Measurements from ENCODE around the gene OR2V1.
"Not testable (repeated sequence)": the region's sequence is repeated elsewhere in the genome, so short reads cannot be mapped to it uniquely, and the experiment has no call there.

Gene OR2V1

GRCh38 chr5:181153814-181154213 is 22.8 kb upstream of the OR2V1 start:
- H3K9me3 ChIP-seq (replicated peaks in 1 of 11) = peaks cover 0 to 17% (median 0%) of the 10 kb centered on the region in 11 experiments; a peak in 7 of 22 replicates
- no peaks in the 10 kb centered on the region for H4K20me1 ChIP-seq
- H3K36me3 ChIP-seq = no peaks in the 10 kb centered on the region
- H3K27ac ChIP-seq = no peak overlapping the region
- H3K4me2 ChIP-seq = peak overlapping the region in 2 of 11 experiments; percentile 27 to 28; a peak in 2 of 22 replicates
- peaks cover 9 to 43% (median 28%) of the 10 kb centered on the region in 10 experiments; a peak in 16 of 20 replicates for H3K4me1 ChIP-seq
- H3K27me3 ChIP-seq = no peaks in the 10 kb centered on the region; a peak in 1 of 22 replicates
- no peak for TF ChIP-seq Cebpa-rat (IDR thresholded peaks at IDR 0.05)
- H3K4me3 ChIP-seq = no peak overlapping the region
- H3K9ac ChIP-seq = no peak overlapping the region

GRCh38 chr5:181152406-181152805 is 21.4 kb upstream of the OR2V1 start:
- no peaks in the 10 kb centered on the region for H3K36me3 ChIP-seq
- TF ChIP-seq Cebpa-rat (IDR thresholded peaks at IDR 0.05) = no peak
- H3K27ac ChIP-seq = no peak overlapping the region
- no peak overlapping the region for H3K4me2 ChIP-seq
- H3K9me3 ChIP-seq (replicated peaks in 1 of 11) = peaks cover 0 to 17% (median 0%) of the 10 kb centered on the region in 11 experiments; a peak in 7 of 22 replicates
- H4K20me1 ChIP-seq = no peaks in the 10 kb centered on the region
- H3K27me3 ChIP-seq = no peaks in the 10 kb centered on the region; a peak in 1 of 22 replicates
- H3K4me3 ChIP-seq = no peak overlapping the region
- H3K9ac ChIP-seq = no peak overlapping the region
- peaks cover 9 to 52% (median 39%) of the 10 kb centered on the region in 10 experiments; a peak in 19 of 20 replicates for H3K4me1 ChIP-seq

DNA sequence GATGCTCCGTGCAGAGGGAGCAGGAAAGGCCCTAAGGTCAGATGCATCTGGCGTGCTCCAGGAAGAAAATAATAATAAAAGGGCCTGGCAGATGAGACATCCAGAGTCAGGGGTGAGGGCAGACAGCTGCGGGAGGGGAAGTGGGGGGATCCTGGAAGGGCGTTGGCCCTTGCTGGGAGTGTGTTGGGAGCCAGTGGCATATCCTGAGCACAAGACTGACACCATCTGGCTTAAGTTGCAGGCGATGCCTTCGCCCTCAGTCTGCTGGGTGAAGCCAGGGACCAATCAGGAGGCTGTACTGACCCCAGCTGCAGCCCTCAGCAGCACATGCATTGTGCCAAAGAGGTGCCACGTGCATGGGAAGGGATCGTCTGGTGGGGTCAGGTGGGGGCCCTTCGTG is 20.2 kb upstream of the OR2V1 start:
- Histone ChIP-seq H3K4me2 (peak overlapping the region in 1 of 11 experiments; percentile 19; a peak in 1 of 22 replicates), H3K9me3 (replicated peaks in 1 of 11) (peaks cover 0 to 21% (median 5%) of the 10 kb centered on the region in 11 experiments; a peak in 14 of 22 replicates), H3K4me3 (no peak overlapping the region), H3K9ac (no peak overlapping the region), H3K27ac (no peak overlapping the region), H3K27me3 (no peaks in the 10 kb centered on the region), H3K4me1 (peaks cover 9 to 51% (median 38%) of the 10 kb centered on the region in 10 experiments; a peak in 19 of 20 replicates), H4K20me1 (no peaks in the 10 kb centered on the region), H3K36me3 (no peaks in the 10 kb centered on the region)
- no peak for TF ChIP-seq Cebpa-rat (IDR thresholded peaks at IDR 0.05)

DNA sequence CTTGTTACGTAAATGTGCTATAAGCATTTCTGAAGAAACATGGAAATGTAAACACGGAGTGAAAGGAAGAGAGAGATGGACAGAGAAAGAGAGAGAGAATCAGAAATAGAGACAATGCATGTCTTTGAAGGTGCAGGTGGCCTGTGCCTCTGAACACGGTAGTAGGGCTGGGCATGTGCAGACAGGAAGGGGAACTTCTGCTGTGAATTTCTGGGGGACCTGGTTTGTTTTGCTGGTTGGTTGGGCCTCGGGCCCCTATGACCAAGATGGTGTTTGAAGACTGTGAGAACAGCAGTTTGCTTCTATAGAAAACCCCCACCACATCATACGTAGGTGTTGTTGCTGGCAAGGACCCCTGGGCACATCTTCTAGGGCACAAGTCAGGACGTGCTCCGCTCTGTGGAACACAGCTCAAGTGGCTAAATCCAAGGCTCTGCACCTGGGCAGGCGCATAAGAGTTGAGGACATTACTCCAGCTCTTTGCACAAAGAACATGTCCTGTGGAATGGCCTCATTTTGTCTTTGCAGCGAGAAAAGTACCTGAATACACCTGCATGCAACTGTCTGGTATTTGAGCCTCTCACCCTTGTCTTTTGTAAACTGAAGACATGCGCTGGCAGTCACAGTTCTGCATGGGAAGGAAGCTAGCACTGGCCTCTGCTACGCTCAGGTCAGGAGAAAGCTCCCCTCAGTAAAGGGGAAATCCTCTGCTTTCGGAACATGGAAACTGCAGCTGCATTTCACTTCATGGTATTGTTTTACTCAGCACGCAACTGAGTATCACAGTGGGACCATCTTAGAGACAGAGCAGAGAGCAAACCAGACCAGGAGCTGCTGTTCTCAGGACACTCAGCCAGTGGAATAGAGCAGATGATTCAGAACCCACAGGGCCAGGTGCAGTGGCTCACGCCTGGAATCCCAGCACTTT is 19.1 kb upstream of the OR2V1 start:
- peak overlapping the region in 7 of 11 experiments; percentile 8 to 87 (median 36); a peak in 10 of 22 replicates for H3K4me2 ChIP-seq
- H3K27ac ChIP-seq = no peak overlapping the region
- no peak overlapping the region for H3K4me3 ChIP-seq

GRCh38 chr5:181149355-181149754 is 18.4 kb upstream of the OR2V1 start:
- Histone ChIP-seq H3K4me1 (peaks cover 9 to 51% (median 38%) of the 10 kb centered on the region in 10 experiments; a peak in 19 of 20 replicates), H3K9me3 (replicated peaks in 1 of 11) (peaks cover 17 to 30% (median 22%) of the 10 kb centered on the region in 11 experiments; a peak in 21 of 22 replicates), H3K9ac (no peak overlapping the region), H3K4me2 (peak overlapping the region in 6 of 11 experiments; percentile 19 to 87 (median 53); a peak in 9 of 22 replicates), H4K20me1 (no peaks in the 10 kb centered on the region), H3K4me3 (no peak overlapping the region), H3K27me3 (no peaks in the 10 kb centered on the region), H3K27ac (no peak overlapping the region), H3K36me3 (no peaks in the 10 kb centered on the region)
- no peak for TF ChIP-seq Cebpa-rat (IDR thresholded peaks at IDR 0.05)

More for the DNA sequence above, 19.1 kb upstream of the OR2V1 start:
- no peak overlapping the region for H3K9ac ChIP-seq
- TF ChIP-seq Cebpa-rat (IDR thresholded peaks at IDR 0.05) = no peak
- no peaks in the 10 kb centered on the region for H3K27me3 ChIP-seq
- peaks cover 10 to 29% (median 15%) of the 10 kb centered on the region in 11 experiments; a peak in 21 of 22 replicates for H3K9me3 ChIP-seq (replicated peaks in 1 of 11)
- H3K4me1 ChIP-seq = peaks cover 9 to 51% (median 38%) of the 10 kb centered on the region in 10 experiments; a peak in 19 of 20 replicates
- no peaks in the 10 kb centered on the region for H4K20me1 ChIP-seq
- no peaks in the 10 kb centered on the region for H3K36me3 ChIP-seq

DNA sequence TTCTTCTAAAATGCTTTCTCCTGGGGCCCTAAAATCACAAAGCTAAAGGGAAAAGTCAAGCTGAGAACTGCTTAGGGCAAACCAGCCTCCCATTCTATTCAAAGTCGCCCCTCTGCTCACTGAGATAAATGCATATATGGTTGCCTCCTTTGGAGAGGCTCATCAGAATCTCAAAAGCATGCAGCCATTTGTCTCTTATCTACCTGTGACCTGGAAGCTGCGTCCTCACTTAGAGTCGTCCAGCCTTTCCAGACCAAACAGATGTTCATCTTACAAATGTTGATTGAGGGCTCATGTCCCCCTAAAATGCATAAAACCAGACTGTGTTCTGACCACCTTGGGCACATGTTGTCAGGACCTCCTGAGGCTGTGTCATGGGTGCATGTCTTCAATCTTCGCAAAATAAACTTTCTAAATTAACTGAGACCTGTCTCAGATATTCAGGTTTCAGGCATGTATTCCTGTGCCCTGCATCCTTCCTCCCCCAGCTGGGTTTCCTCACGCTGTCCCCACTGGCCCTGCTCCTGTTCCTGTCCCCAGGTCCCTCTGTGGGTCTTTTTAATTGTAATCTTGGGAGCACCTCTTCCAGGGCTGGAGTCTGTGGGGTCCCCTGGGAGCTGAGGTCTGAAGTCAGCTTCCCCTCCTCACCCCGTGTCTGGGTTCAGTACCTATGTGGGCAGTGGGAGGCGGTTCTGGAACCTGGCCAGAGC is 16.1 kb upstream of the OR2V1 start, which contains the start of gene OR2V2:
TSS of gene OR2V2 (plus strand) at position 660 of the 710 bp plus-strand sequence. CDS start 7,357 bp downstream, outside the sequence.
- H3K27me3 ChIP-seq, H4K20me1 ChIP-seq, H3K36me3 ChIP-seq, H3K27ac ChIP-seq, H3K4me3 ChIP-seq: not testable (repeated sequence)
- Histone ChIP-seq H3K9me3 (replicated peaks in 1 of 11) (peaks cover 27 to 43% (median 40%) of the 10 kb centered on the region in 11 experiments), H3K4me1 (peaks cover 6 to 49% (median 43%) of the 10 kb centered on the region in 10 experiments; a peak in 19 of 20 replicates), H3K4me2 (peak within 1 kb of the TSS; percentile 28 to 87 (median 74); a peak in 21 of 22 replicates), H3K9ac (0 out of 22 replicates have a peak within 1 kb of the TSS, but pooled peaks of 1 of the 11 experiments have one; percentile 39)

DNA sequence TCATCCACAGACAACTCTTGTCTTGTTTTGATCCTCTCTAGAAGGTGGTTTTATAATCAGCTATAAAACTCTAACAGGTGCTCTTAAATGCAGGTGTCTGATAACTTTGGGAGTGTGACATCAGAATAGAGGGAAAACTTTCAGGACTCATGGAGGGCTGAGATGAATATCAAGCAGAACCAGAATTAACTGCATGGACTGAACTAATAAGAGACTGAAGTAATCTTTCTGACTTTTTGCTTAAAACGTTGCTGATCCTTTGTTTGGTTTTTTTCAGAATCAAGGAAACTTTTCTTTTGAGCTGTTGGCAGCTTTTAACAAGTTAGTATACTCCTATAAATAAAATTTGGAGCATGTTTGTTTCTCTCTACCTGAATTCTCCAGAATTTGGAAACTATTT is 14.2 kb upstream of the OR2V1 start:
- no peak overlapping the region for H3K27ac ChIP-seq
- no peaks in the 10 kb centered on the region for H4K20me1 ChIP-seq
- H3K27me3 ChIP-seq = no peaks in the 10 kb centered on the region
- H3K9ac ChIP-seq = no peak overlapping the region
- no peak for TF ChIP-seq Cebpa-rat (IDR thresholded peaks at IDR 0.05)
- H3K9me3 ChIP-seq (replicated peaks in 1 of 11) = peaks cover 27 to 44% (median 40%) of the 10 kb centered on the region in 11 experiments
- H3K4me3 ChIP-seq = no peak overlapping the region
- H3K4me1 ChIP-seq = peaks cover 0 to 46% (median 39%) of the 10 kb centered on the region in 10 experiments; a peak in 18 of 20 replicates
- no peaks in the 10 kb centered on the region for H3K36me3 ChIP-seq
- no peak overlapping the region for H3K4me2 ChIP-seq

GRCh38 chr5:181142054-181142453 is 11.1 kb upstream of the OR2V1 start:
- Histone ChIP-seq H3K27ac (no peak overlapping the region), H3K4me3 (no peak overlapping the region), H4K20me1 (no peaks in the 10 kb centered on the region), H3K4me1 (peaks cover 0 to 16% (median 9%) of the 10 kb centered on the region in 10 experiments; a peak in 13 of 20 replicates), H3K27me3 (no peaks in the 10 kb centered on the region), H3K9me3 (replicated peaks in 1 of 11) (peaks cover 35 to 58% (median 51%) of the 10 kb centered on the region in 11 experiments), H3K4me2 (peak overlapping the region in 7 of 11 experiments; percentile 30 to 51 (median 47); a peak in 14 of 22 replicates), H3K36me3 (no peaks in the 10 kb centered on the region), H3K9ac (no peak overlapping the region)
- TF ChIP-seq Cebpa-rat (IDR thresholded peaks at IDR 0.05) = no peak

Measured in BLaER1 treated with 17β-estradiol and CSF1 and Interleukin-3, amounts not matched to agents 10 nM and 100 nM (cell line).